Smooth muscle cell (in vitro differentiated cells): ENCODE results near the gene SAMD9L. TPM values are rescaled to one million over a fixed set of nuclear protein-coding genes. Genes with fewer than 3 reads are reported as not detected.

Experiments
- DNase-seq: peaks from one replicate; lab custom pipeline; 2025; ENCODE audit not compliant: unreplicated experiment; lab: John Stamatoyannopoulos, UW
- H2AFZ ChIP-seq: fragments of 200-600 bp; sonication (generic); 2 replicates; pipeline ENCODE4 v1.6.0; 2016; ENCODE audit warnings: antibody characterized with exemption, low read depth, mild to moderate bottlenecking
- H3F3A ChIP-seq: fragments of 200-600 bp; sonication (generic); 2 replicates; pipeline ENCODE4 v1.6.0; 2017; ENCODE audit warnings: antibody characterized with exemption, low read depth
- H3K27ac ChIP-seq: fragments of 200-600 bp; sonication (generic); 2 replicates; pipeline ENCODE4 v1.5.1; 2016; ENCODE audit warnings: low read depth, mild to moderate bottlenecking
- H3K27me3 ChIP-seq: fragments of 200-600 bp; sonication (generic); 2 replicates; pipeline ENCODE4 v1.6.1; 2016; ENCODE audit warnings: low read depth, mild to moderate bottlenecking
- H3K36me3 ChIP-seq: fragments of 200-600 bp; sonication (generic); 2 replicates; pipeline ENCODE4 v1.5.1; 2016; ENCODE audit warnings: low read depth
- H3K4me1 ChIP-seq: fragments of 200-600 bp; sonication (generic); 2 replicates; pipeline ENCODE4 v1.5.1; 2016; ENCODE audit warnings: low read depth
- H3K4me2 ChIP-seq: fragments of 200-600 bp; sonication (generic); 2 replicates; pipeline ENCODE4 v1.6.0; 2016; ENCODE audit warnings: mild to moderate bottlenecking
- H3K4me3 ChIP-seq: fragments of 200-600 bp; sonication (generic); 2 replicates; pipeline ENCODE4 v1.5.1; 2016; ENCODE audit warnings: mild to moderate bottlenecking
- H3K79me2 ChIP-seq: fragments of 200-600 bp; sonication (generic); 2 replicates; pipeline ENCODE4 v1.6.0; 2016; ENCODE audit warnings: low read depth, mild to moderate bottlenecking
- H3K9ac ChIP-seq: fragments of 200-600 bp; sonication (generic); 2 replicates; pipeline ENCODE4 v1.6.0; 2016; ENCODE audit warnings: low read depth
- H3K9me3 ChIP-seq: fragments of 200-600 bp; sonication (generic); replicated peaks from 2 replicates; pipeline ENCODE4 v1.5.1; 2016; ENCODE audit warnings: low read depth
- H4K20me1 ChIP-seq: fragments of 200-600 bp; sonication (generic); 2 replicates; pipeline ENCODE4 v1.6.0; 2016; ENCODE audit warnings: low read depth
- CTCF ChIP-seq: fragments of 200-600 bp; sonication (generic); IDR thresholded peaks from 2 replicates; pipeline ENCODE4 v1.5.1; 2017; ENCODE audit warnings: borderline replicate concordance, mild to moderate bottlenecking, antibody characterized with exemption; ENCODE audit not compliant: insufficient read depth, poor library complexity, severe bottlenecking
- WGBS: methylation state at CpG from one replicate; pipeline ENCODE4 v1.1.7; 2016; ENCODE audit warnings: low lambda C conversion rate; 5-methylcytosine and 5-hydroxymethylcytosine counted together
- polyA plus RNA-seq: library from polyadenylated mRNA; unstranded; fragments of >200 nt; fragmentation: Nextera tagmentation; extraction: Ambion mirVana; gene quantifications from 2 replicates; pipeline ENCODE4 v1.2.1, GENCODE V29; 2016
- total RNA-seq: library from RNA; depleted of rRNA; stranded (reverse); fragments of >200 nt; gene quantifications from 2 replicates; pipeline ENCODE4 v1.2.3, GENCODE V29; 2014

Gene SAMD9L
- total and polyA plus RNA-seq, 2 experiments from 2014 or later = 0.31 to 2.7 TPM

GRCh38 chr7:93117327-93117726 lies 30.9 kb downstream of the SAMD9L start:
- Histone ChIP-seq H3K79me2 (no peaks in the 10 kb centered on the region), H3K4me1 (no peaks in the 10 kb centered on the region), H3K27ac (no peak overlapping the region), H3K9me3 (no peaks in the 10 kb centered on the region), H3K4me3 (peak overlapping the region; percentile 37), H3K4me2 (peak overlapping the region; percentile 70), H3K9ac (no peak overlapping the region), H3K27me3 (no peaks in the 10 kb centered on the region), H3K36me3 (no peaks in the 10 kb centered on the region), H3F3A (no peaks in the 10 kb centered on the region), H4K20me1 (no peaks in the 10 kb centered on the region), H2AFZ (peak overlapping the region; percentile 76)
- WGBS = 83% methylated on average over 1 of the region's 1 CpG
- DNase-seq = no peak
- no peak for TF ChIP-seq CTCF

- TF ChIP-seq CTCF = no peak
- DNase-seq = no peak
- Histone ChIP-seq H3K9me3 (no peaks in the 10 kb centered on the region), H3K4me1 (no peaks in the 10 kb centered on the region), H3F3A (no peaks in the 10 kb centered on the region), H3K36me3 (no peaks in the 10 kb centered on the region), H3K9ac (no peak overlapping the region), H4K20me1 (no peaks in the 10 kb centered on the region), H3K4me3 (no peak overlapping the region), H3K27ac (no peak overlapping the region), H3K4me2 (no peak overlapping the region), H2AFZ (no peak overlapping the region), H3K79me2 (no peaks in the 10 kb centered on the region), H3K27me3 (no peaks in the 10 kb centered on the region)
- 85% methylated on average over 7 of the region's 7 CpGs for WGBS
Measured at GRCh38 chr7:93115796-93116195, 32.4 kb downstream of the SAMD9L start.

- TF ChIP-seq CTCF = no peak
- H3K27me3 ChIP-seq = peaks cover 12% of the 10 kb centered on the region
- WGBS = 97% methylated on average over 12 of the region's 13 CpGs
- H2AFZ ChIP-seq = no peak overlapping the region
- no peak for DNase-seq
- no peaks in the 10 kb centered on the region for H3K9me3 ChIP-seq
- no peak overlapping the region for H3K4me2 ChIP-seq
- no peak overlapping the region for H3K4me3 ChIP-seq
- H3K9ac ChIP-seq = no peak overlapping the region
- H4K20me1 ChIP-seq = no peaks in the 10 kb centered on the region
- H3K79me2 ChIP-seq = no peaks in the 10 kb centered on the region
- no peaks in the 10 kb centered on the region for H3K4me1 ChIP-seq
- H3K36me3 ChIP-seq = no peaks in the 10 kb centered on the region
- no peaks in the 10 kb centered on the region for H3F3A ChIP-seq
- H3K27ac ChIP-seq = no peak overlapping the region
Measured at GRCh38 chr7:93108003-93108402, 40.2 kb downstream of the SAMD9L start.

GRCh38 chr7:93097388-93097787 lies 50.8 kb downstream of the SAMD9L start:
- Histone ChIP-seq H3K36me3 (no peaks in the 10 kb centered on the region), H3K27me3 (peaks cover 18% of the 10 kb centered on the region), H3K27ac (no peak overlapping the region), H3K4me1 (no peaks in the 10 kb centered on the region), H2AFZ (no peak overlapping the region), H3K79me2 (no peaks in the 10 kb centered on the region), H4K20me1 (no peaks in the 10 kb centered on the region), H3K9me3 (no peaks in the 10 kb centered on the region), H3K9ac (no peak overlapping the region), H3F3A (no peaks in the 10 kb centered on the region), H3K4me3 (no peak overlapping the region), H3K4me2 (no peak overlapping the region)
- 74% methylated on average over 2 of the region's 2 CpGs for WGBS
- no peak for TF ChIP-seq CTCF
- DNase-seq = no peak
